ENCODE results near the gene SORL1. TPM values are rescaled to one million over a fixed set of nuclear protein-coding genes. Genes with fewer than 3 reads are reported as not detected.
A peak's percentile ranks its signal among the peaks of the same experiment; 100 is the strongest.

SORL1 gene
- total RNA-seq, 1 donor from 2014 or later: 13.8 TPM

GRCh38 chr11:121466063-121466794, 14.1 kb downstream of the SORL1 start:
- Mint-ChIP-seq H3K36me3 (ENCODE audit: low read depth) (peaks cover 3% of the 10 kb centered on the region), H3K27me3 (ENCODE audit: low read depth) (no peaks in the 10 kb centered on the region), H3K4me1 (peaks cover 14% of the 10 kb centered on the region), H3K27ac (ENCODE audit: unreplicated experiment) (peak overlapping the region; percentile 82), H3K4me3 (no peak overlapping the region), H3K9me3 (no peaks in the 10 kb centered on the region)
- no peak for TF ChIP-seq CTCF (conservative IDR thresholded peaks at IDR 0.05)
- DNase-seq (ENCODE audit: low read depth, low spot score): peak; percentile 20

- H3K27me3 Mint-ChIP-seq (ENCODE audit: low read depth): no peaks in the 10 kb centered on the region
- no peak overlapping the region for H3K27ac Mint-ChIP-seq (ENCODE audit: unreplicated experiment)
- peaks cover 3% of the 10 kb centered on the region for H3K36me3 Mint-ChIP-seq (ENCODE audit: low read depth)
- TF ChIP-seq CTCF (conservative IDR thresholded peaks at IDR 0.05): no peak
- H3K9me3 Mint-ChIP-seq: no peaks in the 10 kb centered on the region
- H3K4me1 Mint-ChIP-seq: peaks cover 14% of the 10 kb centered on the region
- no peak overlapping the region for H3K4me3 Mint-ChIP-seq
- no peak for DNase-seq (ENCODE audit: low read depth, low spot score)
Observed at GRCh38 chr11:121467471-121467870, 15.4 kb downstream of the SORL1 start.

- no peaks in the 10 kb centered on the region for H3K27me3 Mint-ChIP-seq (ENCODE audit: low read depth)
- H3K36me3 Mint-ChIP-seq (ENCODE audit: low read depth): peaks cover 3% of the 10 kb centered on the region
- no peak for DNase-seq (ENCODE audit: low read depth, low spot score)
- H3K4me3 Mint-ChIP-seq: no peak overlapping the region
- H3K27ac Mint-ChIP-seq (ENCODE audit: unreplicated experiment): no peak overlapping the region
- no peak for TF ChIP-seq CTCF (conservative IDR thresholded peaks at IDR 0.05)
- H3K9me3 Mint-ChIP-seq: no peaks in the 10 kb centered on the region
- peaks cover 16% of the 10 kb centered on the region for H3K4me1 Mint-ChIP-seq
Observed at GRCh38 chr11:121467965-121468364, 15.9 kb downstream of the SORL1 start.

DNA sequence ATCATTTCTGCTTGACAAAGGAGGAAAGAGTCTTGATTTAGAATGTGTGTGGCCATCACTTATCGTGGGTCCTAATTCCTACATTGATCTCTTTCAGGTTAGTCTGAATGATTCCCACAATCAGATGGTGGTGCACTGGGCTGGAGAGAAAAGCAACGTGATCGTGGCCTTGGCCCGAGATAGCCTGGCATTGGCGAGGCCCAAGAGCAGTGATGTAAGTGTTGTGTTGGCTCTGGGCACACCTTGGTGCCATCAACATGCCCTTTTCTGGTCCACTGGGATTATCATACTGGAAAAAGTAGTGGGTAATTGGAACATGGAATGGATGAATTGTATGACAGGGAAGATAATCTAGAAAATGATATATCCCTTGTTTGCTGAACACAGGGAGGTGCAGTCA, 17.8 kb downstream of the SORL1 start:
- Mint-ChIP-seq H3K27me3 (ENCODE audit: low read depth) (no peaks in the 10 kb centered on the region), H3K36me3 (ENCODE audit: low read depth) (peaks cover 3% of the 10 kb centered on the region), H3K4me1 (peaks cover 19% of the 10 kb centered on the region), H3K9me3 (no peaks in the 10 kb centered on the region), H3K4me3 (no peak overlapping the region), H3K27ac (ENCODE audit: unreplicated experiment) (no peak overlapping the region)
- no peak for TF ChIP-seq CTCF (conservative IDR thresholded peaks at IDR 0.05)
- no peak for DNase-seq (ENCODE audit: low read depth, low spot score)

DNA sequence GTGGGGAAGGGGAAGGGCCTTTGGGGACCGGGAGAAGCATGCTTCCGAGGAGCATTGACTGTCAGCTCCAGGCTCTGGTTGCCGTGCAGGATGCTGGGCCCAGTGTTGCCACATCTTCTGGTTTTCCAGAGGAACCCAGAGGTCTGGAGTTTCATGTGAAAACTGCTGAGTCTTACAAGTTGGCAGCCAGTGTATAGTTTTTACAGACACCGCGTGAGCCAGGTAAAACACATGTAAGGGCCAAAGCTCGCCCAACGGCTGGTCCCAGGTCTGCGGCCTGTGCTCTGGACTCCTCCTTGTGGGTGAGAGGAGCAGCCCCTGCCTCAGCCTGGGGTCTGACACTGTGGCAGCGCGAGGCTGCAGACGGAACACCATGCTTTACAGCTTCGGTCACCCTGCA, 19.1 kb downstream of the SORL1 start:
- DNase-seq (ENCODE audit: low read depth, low spot score): no peak
- peaks cover 11% of the 10 kb centered on the region for H3K4me1 Mint-ChIP-seq
- no peak overlapping the region for H3K27ac Mint-ChIP-seq (ENCODE audit: unreplicated experiment)
- H3K9me3 Mint-ChIP-seq: no peaks in the 10 kb centered on the region
- no peak for TF ChIP-seq CTCF (conservative IDR thresholded peaks at IDR 0.05)
- H3K4me3 Mint-ChIP-seq: no peak overlapping the region
- H3K27me3 Mint-ChIP-seq (ENCODE audit: low read depth): no peaks in the 10 kb centered on the region
- peaks cover 3% of the 10 kb centered on the region for H3K36me3 Mint-ChIP-seq (ENCODE audit: low read depth)

Measured in neural crest cell (in vitro differentiated cells).